Peyer's patch (tissue), 4 donors: ENCODE data around the gene FABP7.
"Not testable (repeated sequence)": the region's sequence is repeated elsewhere in the genome, so short reads cannot be mapped to it uniquely, and the experiment has no call there.

Experiments used
- CTCF ChIP-seq, 6 experiments: fragments of 450-650 bp in 4 of 6; fragments of 200-600 bp in 2 of 6; sonication (generic) in 1 of 6; IDR thresholded peaks; one replicate each; pipeline ENCODE4 v1.5.1; 2017 to 2019; ENCODE audit warnings: antibody characterized with exemption in 6 of 6, mild to moderate bottlenecking in 3 of 6, moderate library complexity in 1 of 6
- POLR2A ChIP-seq, 2 donors: fragments of 450-650 bp; IDR thresholded peaks; one replicate each; pipeline ENCODE4 v1.5.1; 2017; ENCODE audit warnings: antibody characterized with exemption in 2 of 2, mild to moderate bottlenecking in 2 of 2, moderate library complexity in 2 of 2

DNA sequence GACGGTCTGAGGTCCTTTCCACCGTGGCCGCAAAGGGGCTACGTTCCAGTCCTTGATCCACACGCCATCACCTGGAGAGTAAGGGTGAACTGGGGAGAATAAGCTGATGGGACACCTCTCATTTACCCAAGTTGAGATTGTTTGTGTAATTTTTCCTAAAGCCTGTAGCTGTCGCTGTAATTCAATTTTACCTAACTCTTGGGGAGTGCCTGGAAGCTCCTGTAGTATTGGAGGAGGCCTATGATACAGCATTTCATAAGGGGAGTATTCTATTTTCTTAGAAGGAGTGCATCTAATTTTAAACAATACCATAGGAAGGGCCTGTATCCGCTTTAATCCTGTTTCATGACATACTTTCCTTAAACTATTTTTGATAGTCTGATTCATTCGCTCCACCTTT, 35.3 kb upstream of the FABP7 start:
- TF ChIP-seq CTCF (IDR thresholded peaks at IDR 0.05): peak in 2 of 6 experiments; percentile 18 to 31
- not testable (repeated sequence) for TF ChIP-seq POLR2A (IDR thresholded peaks at IDR 0.05)
